NB4 (cell line): ENCODE measurements around the gene PPT2.
A peak's percentile ranks its signal among the peaks of the same experiment; 100 is the strongest.

Experiments
- DNase-seq: peaks from one replicate; pipeline ENCODE4 v3.0.0; 2010; ENCODE audit warnings: low read depth
- H3K4me3 ChIP-seq: one replicate; pipeline ENCODE4 v1.5.1; 2011; ENCODE audit warnings: mild to moderate bottlenecking, low read depth, low read length, moderate library complexity
- CTCF ChIP-seq: IDR thresholded peaks from one replicate; pipeline ENCODE4 v1.5.1; 2012; ENCODE audit warnings: low read depth, low read length
- MYC ChIP-seq: IDR thresholded peaks from 2 replicates; pipeline ENCODE4 v1.6.1; 2011; ENCODE audit warnings: low read depth, low read length
- POLR2A ChIP-seq: IDR thresholded peaks from 2 replicates; pipeline ENCODE4 v1.6.1; 2011; ENCODE audit warnings: mild to moderate bottlenecking; ENCODE audit not compliant: insufficient read length; ENCODE audit errors: extremely low read depth
- TF ChIP-seq, protein P1 (sequence below): IDR thresholded peaks from 2 replicates; pipeline ENCODE4 v1.6.1; 2011; ENCODE audit warnings: low read depth, low read length

The PPT2 gene

DNA sequence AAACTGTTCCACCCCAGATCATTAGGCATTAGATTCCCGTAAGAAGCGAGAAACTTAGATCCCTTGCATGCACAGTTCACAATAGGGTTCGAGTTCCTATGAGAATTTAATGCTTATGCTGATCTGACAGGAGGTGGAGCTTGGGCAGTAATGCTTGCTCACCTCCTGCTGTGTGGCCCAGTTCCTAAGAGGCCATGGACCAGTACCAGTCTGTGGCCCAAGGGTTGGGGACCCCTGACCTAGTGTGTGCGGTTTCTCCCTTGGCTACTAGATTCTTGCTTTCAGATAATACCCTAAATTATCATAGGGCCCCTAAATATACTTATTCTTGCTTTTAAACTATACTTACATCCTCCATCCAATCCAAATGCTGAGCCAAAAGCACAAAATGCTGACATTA, 40.4 kb downstream of the PPT2 start:
- no peak for DNase-seq
- H3K4me3 ChIP-seq, result peak overlapping the region; percentile 8
- TF ChIP-seq, protein P1, sequence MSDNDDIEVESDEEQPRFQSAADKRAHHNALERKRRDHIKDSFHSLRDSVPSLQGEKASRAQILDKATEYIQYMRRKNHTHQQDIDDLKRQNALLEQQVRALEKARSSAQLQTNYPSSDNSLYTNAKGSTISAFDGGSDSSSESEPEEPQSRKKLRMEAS, result no peak
- TF ChIP-seq POLR2A (no peak), MYC (no peak), CTCF (no peak)

GRCh38 chr6:32194825-32195651, 41.1 kb downstream of the PPT2 start:
- peak overlapping the region; percentile 68 for H3K4me3 ChIP-seq
- peak; percentile 76 for DNase-seq
- TF ChIP-seq, protein P1, result no peak
- TF ChIP-seq POLR2A, result peak; percentile 69
- peak; percentile 53 for TF ChIP-seq CTCF

DNA sequence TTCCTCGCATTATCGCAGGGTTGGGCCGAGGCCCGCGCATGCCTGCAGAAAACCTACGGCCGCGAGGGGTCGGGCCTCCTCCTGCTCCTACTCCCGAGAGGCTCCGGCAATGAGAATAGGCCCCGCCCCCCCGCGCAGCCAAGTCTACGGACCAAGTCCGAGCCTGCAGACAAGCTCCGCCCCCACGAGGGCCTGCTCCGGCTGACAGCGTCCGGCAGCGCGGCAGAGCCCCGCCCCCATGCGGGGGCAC, 41.6 kb downstream of the PPT2 start:
- DNase-seq, result peak; percentile 100
- H3K4me3 ChIP-seq, result no peak overlapping the region

DNA sequence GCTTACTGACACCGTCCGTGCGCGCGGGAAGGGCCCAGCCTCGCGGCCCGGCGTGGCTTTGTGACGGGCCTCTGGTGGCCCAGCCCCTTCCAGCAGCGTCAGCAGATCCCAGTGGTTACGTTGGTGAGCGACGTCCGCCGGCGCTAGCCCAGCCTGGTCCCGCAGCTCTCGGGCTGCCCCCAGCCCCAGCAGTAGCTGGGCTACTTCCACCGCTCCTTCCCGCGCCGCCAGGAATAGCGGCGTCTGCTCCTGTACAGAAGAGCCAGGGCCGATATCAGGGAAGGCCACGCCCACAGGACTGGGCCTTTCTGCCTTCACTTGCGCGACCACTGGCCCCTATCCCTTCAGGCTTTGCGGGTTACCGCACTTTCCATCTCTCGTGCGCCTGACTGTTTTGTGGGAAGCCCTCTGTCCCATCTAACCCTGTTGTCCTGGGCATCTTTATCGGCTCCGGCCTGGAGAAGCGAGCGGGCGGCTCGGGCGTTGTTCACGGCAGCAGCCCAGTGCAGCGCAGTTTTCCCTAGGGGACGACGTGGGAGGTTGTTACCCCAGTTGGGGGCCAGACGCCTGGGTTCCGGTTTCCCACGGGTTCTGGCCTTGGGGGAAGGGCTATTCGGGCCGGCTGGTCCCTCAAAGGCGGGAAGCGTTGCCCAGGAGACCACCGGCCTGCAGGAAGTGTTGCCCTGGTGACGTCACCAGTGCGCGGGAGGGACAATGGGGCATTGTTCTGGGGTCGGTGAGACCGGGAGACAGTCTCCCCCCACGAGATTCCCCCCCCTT, 42.2 kb downstream of the PPT2 start:
- DNase-seq, result peak; percentile 91
- H3K4me3 ChIP-seq, result peak overlapping the region; percentile 89
- TF ChIP-seq, protein P1, result peak; percentile 90
- TF ChIP-seq CTCF, result no peak
- TF ChIP-seq MYC, result peak; percentile 95
- peak; percentile 89 for TF ChIP-seq POLR2A

More for the DNA sequence above, 41.6 kb downstream of the PPT2 start:
- TF ChIP-seq, protein P1, result no peak
- no peak for TF ChIP-seq MYC
- TF ChIP-seq POLR2A, result no peak
- no peak for TF ChIP-seq CTCF

DNA sequence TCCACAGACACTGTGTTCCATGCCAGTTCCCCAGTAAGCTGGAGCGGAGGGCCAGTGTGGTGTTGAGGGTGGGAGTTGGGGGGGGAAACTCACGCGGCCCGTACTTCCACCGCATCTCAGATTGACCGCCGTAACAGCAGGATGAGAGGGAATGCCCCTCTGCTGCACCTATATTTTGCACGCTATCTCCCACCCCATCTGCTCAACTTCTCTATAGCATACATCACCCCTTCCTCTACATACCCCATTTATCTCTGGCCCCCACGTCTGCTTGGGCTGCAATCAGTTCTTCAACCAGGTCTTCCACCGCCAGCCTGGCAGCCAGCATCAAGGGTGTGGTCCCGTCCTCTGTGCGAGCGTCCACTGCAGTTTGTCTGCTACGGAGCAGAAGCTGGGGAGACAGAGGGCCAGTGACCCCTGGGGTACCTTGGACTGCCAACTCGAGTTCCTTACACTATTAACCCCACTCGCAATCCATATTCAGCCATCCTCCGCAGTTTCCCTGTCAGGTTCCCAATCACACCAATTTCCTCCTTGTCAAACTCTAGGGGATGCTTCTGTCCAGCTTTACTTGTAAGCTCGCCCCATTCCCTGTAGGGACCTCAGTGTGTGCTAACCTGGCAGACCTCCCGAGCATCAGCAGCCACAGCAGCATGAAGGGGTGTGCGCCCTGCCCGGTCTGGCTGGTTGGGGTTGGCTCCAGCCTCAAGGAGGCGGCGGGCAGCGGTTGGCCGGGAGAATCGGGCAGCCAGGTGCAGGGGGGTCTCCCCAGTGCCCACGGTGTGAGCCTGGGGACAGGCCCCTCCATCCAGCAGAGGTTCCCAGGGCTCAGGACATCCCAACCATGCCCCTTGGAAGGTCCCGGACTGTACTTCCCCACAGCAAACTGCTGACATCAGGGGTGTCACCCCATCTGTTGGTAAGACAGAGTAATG, 43.0 kb downstream of the PPT2 start:
- DNase-seq, result no peak
- H3K4me3 ChIP-seq, result peak overlapping the region; percentile 89
- TF ChIP-seq MYC, result no peak
- TF ChIP-seq POLR2A, result no peak
- TF ChIP-seq CTCF, result no peak
- TF ChIP-seq, protein P1, result no peak
